ENCODE results near the gene PRR16.

PRR16 gene

DNA sequence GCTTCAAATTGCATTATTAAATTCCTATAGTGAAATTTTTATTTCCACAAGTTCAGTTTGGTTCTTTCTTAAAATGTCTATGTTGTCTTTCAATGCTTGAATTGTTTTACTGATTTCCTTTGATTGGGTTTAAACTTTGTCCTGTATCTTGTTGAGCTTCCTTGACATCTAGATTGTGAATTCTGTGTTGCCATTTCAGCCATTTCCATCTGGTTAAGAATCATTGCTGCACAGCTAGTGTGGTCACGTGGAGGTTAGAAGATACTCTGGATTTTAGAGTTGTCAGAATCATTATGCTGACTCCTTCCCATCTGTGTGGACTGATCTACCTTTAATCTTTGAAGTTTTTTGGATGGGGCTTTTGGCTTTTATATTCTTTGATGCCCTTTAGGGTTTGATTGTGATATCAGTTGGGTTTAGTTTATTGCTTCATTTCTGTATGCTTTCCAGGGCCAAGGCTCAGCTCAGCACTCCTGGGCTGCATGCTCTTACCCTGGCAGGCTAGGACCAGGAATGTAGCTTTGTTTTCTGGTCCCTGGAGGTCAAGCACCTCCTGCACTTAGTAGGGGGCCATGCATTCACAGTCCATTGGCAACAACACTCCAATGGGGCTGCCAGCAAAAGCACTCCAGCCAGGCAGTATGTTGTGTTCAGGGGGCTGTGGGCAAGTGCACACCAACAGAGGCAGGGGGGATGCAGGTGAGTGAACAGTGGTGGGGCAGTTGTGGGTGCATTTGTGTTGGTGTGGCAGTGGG is 141.4 kb downstream of the PRR16 start:
- no peak overlapping the region for H3K4me3 ChIP-seq (replicated peaks; ENCODE audit: insufficient read depth, low read length)
- H3K27me3 ChIP-seq (ENCODE audit: insufficient read depth, poor library complexity, severe bottlenecking) = no peaks in the 10 kb centered on the region
- TF ChIP-seq CTCF (IDR thresholded peaks at IDR 0.05; ENCODE audit: insufficient read depth, low read length) = no peak
- TF ChIP-seq SPI1 (IDR thresholded peaks at IDR 0.05; ENCODE audit: borderline replicate concordance, low read depth) = no peak
- no peak for TF ChIP-seq GABPA (IDR thresholded peaks at IDR 0.05; ENCODE audit: low read depth)
- TF ChIP-seq POLR2AphosphoS5 (IDR thresholded peaks at IDR 0.05; ENCODE audit: low read depth) = no peak
- TF ChIP-seq, protein P1, sequence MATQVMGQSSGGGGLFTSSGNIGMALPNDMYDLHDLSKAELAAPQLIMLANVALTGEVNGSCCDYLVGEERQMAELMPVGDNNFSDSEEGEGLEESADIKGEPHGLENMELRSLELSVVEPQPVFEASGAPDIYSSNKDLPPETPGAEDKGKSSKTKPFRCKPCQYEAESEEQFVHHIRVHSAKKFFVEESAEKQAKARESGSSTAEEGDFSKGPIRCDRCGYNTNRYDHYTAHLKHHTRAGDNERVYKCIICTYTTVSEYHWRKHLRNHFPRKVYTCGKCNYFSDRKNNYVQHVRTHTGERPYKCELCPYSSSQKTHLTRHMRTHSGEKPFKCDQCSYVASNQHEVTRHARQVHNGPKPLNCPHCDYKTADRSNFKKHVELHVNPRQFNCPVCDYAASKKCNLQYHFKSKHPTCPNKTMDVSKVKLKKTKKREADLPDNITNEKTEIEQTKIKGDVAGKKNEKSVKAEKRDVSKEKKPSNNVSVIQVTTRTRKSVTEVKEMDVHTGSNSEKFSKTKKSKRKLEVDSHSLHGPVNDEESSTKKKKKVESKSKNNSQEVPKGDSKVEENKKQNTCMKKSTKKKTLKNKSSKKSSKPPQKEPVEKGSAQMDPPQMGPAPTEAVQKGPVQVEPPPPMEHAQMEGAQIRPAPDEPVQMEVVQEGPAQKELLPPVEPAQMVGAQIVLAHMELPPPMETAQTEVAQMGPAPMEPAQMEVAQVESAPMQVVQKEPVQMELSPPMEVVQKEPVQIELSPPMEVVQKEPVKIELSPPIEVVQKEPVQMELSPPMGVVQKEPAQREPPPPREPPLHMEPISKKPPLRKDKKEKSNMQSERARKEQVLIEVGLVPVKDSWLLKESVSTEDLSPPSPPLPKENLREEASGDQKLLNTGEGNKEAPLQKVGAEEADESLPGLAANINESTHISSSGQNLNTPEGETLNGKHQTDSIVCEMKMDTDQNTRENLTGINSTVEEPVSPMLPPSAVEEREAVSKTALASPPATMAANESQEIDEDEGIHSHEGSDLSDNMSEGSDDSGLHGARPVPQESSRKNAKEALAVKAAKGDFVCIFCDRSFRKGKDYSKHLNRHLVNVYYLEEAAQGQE (IDR thresholded peaks at IDR 0.05; ENCODE audit: insufficient replicate concordance, low read depth) = no peak
- DNase-seq (ENCODE audit: low read depth in 1 of 2, low spot score in 1 of 2) = no peak
- H3K27ac ChIP-seq (replicated peaks) = no peak overlapping the region

DNA sequence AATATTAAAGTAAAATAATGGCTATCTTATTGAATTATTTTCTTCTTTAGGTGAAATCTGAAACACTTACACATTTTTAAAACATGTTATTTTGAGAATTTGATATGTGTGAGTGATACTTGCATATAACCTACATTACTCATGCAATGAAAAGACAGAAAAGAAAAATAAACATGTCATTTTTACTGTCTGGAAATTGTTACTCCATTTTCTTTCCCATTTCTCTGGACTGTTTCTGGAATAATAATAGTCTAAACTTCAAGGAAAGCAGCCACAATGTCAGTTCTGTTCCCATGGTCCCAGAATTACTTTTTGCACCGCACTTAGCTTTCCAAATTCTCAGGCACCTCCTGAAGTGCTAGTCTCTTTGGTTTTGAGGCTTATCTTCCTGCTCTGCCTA is 145.5 kb downstream of the PRR16 start:
- no peak overlapping the region for H3K27ac ChIP-seq (replicated peaks)
- H3K27me3 ChIP-seq (ENCODE audit: insufficient read depth, poor library complexity, severe bottlenecking) = no peaks in the 10 kb centered on the region
- no peak overlapping the region for H3K4me3 ChIP-seq (replicated peaks; ENCODE audit: insufficient read depth, low read length)
- TF ChIP-seq CTCF (IDR thresholded peaks at IDR 0.05; ENCODE audit: insufficient read depth, low read length) (no peak), SPI1 (IDR thresholded peaks at IDR 0.05; ENCODE audit: borderline replicate concordance, low read depth) (no peak), POLR2AphosphoS5 (IDR thresholded peaks at IDR 0.05; ENCODE audit: low read depth) (no peak), GABPA (IDR thresholded peaks at IDR 0.05; ENCODE audit: low read depth) (no peak)
- TF ChIP-seq, protein P1 (IDR thresholded peaks at IDR 0.05; ENCODE audit: insufficient replicate concordance, low read depth) = no peak
- DNase-seq (ENCODE audit: low read depth in 1 of 2, low spot score in 1 of 2) = no peak

DNA sequence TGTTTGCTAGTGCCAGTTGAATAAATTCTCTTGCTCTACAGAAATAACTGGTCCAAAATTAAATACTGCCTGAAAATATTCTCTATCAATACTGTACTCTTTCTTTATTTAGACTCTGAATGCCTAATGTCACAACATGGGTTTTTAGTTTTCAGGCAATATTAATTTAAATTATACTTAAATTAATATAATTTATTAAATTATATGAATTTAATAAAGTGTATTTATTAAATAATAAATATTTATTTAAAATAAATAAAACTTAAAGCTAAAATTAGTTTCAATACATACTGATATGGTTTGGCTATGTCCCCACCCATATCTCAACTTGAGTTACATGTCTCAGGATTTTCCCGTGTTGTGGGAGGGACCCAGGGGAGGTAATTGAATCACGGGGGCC is 146.0 kb downstream of the PRR16 start:
- TF ChIP-seq GABPA (IDR thresholded peaks at IDR 0.05; ENCODE audit: low read depth) = no peak
- TF ChIP-seq POLR2AphosphoS5 (IDR thresholded peaks at IDR 0.05; ENCODE audit: low read depth) = no peak
- no peak for TF ChIP-seq SPI1 (IDR thresholded peaks at IDR 0.05; ENCODE audit: borderline replicate concordance, low read depth)
- TF ChIP-seq, protein P1 (IDR thresholded peaks at IDR 0.05; ENCODE audit: insufficient replicate concordance, low read depth) = no peak
- TF ChIP-seq CTCF (IDR thresholded peaks at IDR 0.05; ENCODE audit: insufficient read depth, low read length) = no peak
- H3K27ac ChIP-seq (replicated peaks) = no peak overlapping the region
- no peak overlapping the region for H3K4me3 ChIP-seq (replicated peaks; ENCODE audit: insufficient read depth, low read length)
- no peak for DNase-seq (ENCODE audit: low read depth in 1 of 2, low spot score in 1 of 2)
- H3K27me3 ChIP-seq (ENCODE audit: insufficient read depth, poor library complexity, severe bottlenecking) = no peaks in the 10 kb centered on the region
